ENCODE measurements around the gene DAPK1.

Gene DAPK1

DNA sequence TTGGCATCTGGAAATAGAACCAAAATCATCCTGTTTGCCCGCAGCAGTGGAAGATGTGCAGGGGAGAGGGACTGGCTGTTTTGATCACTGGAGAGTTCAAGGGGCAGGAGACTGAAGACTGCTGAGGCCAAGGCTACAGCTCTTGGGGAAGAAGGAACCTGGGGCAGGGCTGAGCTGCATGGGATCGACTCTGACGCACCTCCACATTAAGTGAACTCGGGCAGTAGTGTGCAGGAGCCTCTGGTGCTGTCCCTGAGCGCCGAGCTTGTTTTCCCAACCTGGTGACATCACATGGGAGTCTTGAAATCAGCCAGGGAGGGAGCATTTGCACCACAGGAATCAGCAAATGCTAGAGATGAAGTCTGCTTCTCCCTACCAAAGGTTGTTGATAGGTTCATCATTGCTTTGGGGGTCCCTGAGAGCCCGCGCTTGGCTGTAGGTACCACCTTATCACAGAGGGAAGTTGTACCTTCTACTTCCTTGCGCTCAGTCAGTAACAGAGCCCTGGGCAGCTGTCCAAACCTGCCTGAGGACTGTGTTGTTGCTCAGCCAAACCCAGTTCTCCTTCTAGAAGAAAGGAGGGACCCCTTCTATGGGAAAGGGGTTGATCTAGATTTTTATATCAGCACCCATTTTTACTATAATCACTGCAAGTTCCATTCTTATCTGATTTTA lies 175.9 kb downstream of the DAPK1 start:
- DNase-seq, result no peak

GRCh38 chr9:87674565-87675299 lies 177.1 kb downstream of the DAPK1 start:
- no peak for DNase-seq

GRCh38 chr9:87675906-87676515 lies 178.3 kb downstream of the DAPK1 start:
- no peak for DNase-seq

GRCh38 chr9:87676976-87677775 lies 179.5 kb downstream of the DAPK1 start:
- no peak for DNase-seq

DNA sequence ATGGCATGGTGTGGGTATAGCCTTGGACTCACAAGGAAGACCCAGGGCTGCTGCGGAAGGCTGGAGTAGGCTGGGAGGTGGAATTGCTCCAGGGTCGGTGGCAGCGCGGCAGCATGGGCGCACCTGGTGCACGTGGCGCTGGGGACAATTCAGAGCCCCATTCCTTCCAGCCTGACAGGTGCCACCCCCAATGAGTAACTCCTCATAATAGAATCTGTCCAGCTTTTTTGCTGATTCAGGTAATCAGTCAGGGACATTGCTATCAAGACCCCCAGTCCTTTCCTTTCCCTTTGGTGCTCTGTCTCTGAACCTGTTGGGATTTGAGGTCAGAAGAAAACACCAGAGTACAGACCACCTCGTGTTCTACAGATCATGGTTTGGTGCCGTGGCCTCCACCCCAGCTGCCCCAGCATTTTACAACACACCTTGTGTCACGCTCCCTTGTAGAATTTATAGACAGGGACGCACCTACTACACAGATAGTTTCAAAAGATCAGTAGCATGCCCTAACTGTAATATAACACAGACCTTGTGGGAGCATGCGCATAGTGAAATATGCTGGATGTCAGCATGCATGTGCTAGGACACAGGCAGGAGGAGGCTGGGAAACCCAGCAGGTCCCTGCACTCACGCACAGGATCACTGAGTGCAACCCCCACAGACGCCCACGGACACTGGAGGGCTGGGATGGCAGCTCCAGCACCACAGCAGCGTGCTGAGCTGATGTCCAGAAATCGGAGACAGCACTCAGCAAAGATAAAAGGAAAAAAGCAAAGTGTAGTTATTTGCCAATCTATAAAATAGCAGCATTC lies 180.3 kb downstream of the DAPK1 start:
- DNase-seq, result no peak

DNA sequence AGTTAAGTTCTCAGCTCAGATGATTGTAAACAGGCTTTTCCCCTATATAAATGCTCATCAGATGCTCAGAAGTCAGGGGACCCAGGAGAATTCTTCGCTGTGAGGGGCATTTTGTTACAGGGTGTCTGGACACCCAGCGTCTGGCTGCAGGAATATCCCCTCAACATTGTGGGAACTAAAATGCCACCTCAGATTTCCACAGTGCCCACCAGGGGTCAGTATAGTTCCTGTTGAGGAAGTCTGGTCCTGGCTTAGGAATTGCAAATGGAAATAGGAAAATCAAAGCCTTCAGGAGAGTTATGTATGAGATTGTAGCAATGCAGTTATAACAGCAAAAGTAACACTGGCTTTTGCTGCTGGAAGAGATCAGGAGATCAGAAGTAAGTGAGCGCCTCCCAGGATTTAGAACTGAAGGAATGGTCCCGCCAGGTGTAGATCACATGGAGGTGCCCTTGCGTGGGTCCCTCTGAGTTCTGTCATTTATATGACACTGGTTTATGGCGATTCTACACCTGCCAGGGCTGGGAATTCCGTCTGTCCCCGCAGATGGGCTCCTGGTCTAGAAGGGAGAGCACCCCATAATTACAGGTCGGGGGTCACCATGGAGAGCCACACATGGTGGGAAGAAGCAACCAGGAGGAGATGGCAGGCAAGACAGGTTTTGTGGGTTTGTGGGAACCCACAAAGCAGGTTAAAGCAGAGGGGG lies 181.1 kb downstream of the DAPK1 start:
- DNase-seq, result peak; percentile 37

GRCh38 chr9:87681271-87682061 lies 183.8 kb downstream of the DAPK1 start:
- no peak for DNase-seq

DNA sequence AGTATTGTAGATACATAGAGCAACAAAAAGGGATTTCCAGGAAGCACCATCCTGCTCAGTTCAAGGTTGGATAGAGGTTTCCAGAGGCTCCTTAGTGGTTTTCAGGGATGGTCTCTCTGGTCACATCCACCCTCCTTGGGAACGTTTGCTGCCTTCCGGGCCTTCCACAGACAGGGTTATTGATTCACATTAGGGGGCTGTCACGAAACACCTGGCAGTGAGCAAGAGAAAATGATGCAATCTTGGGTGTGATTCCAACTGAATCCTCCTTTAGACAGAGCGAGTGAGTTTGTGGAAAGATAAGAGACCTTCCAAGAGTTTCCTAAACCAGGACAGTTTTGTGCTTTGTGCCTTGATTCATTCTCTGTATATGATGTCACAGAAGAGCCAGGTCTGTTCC lies 184.4 kb downstream of the DAPK1 start:
- no peak for DNase-seq

- DNase-seq, result no peak
Observed at GRCh38 chr9:87682618-87683017, 185.0 kb downstream of the DAPK1 start.

DNA sequence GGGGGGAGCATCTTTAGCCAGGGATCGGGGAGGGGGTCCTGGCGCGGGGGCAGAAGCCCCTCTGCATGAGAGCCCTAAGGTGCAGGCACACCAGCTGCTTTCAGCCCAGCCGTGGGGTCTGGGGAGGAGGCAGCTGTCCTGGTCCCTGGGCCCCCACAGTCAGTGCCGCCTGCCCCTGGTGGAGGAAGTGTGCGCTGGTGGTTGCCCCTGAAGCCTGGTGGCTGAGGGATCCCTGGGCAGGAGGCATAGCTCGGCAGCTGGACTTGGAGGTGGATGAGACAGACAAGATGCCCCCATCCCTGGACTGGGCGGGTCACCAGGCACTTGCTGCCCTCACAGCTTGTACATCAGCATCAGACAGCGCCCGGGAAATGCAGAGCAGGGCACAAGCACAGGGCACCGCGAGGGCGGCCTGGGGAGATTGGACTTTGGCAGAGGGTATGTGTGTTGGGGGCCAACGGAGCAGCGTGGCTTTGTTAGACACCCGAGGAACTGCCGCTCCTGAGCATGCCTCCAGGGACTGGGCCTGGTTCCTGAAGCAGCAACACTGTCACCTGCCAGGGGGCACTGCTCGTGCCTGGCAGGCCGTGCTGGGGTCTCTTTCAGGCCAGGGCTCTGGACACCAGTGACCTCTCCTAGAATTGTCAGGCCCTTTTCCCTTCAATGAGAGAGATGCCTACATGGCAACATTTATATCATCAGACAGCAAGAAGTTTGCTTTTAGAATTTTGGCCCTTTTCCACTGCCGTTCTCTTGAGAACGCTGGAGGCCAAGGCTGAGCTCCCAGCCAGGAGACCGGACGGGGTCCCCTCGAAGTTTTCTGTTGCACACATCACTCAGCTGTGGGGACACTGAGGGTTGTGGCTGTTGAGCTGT lies 186.3 kb downstream of the DAPK1 start:
- no peak for DNase-seq

GRCh38 chr9:87684627-87685219 lies 187.1 kb downstream of the DAPK1 start:
- DNase-seq, result no peak

DNA sequence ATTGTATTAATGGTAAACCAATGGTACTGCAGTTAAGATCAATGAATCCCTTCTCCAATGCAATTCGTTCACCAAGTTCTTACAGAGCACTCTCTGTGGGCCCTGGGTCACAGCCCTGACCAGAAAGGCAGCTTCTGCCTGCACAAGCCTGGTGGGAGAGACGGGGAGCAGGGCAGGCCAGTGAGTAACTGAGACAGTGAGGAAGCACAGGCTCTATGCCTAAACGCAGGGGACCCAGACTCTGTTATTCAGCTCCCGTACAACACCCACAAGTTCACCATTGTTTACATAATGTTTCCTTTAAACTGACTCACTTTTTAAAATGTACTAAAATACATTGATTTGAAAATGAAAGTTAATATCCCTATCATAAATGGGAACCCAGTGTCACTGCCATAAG lies 187.8 kb downstream of the DAPK1 start:
- no peak for DNase-seq

- DNase-seq, result no peak
Observed at GRCh38 chr9:87685871-87686519, 188.3 kb downstream of the DAPK1 start.

DNA sequence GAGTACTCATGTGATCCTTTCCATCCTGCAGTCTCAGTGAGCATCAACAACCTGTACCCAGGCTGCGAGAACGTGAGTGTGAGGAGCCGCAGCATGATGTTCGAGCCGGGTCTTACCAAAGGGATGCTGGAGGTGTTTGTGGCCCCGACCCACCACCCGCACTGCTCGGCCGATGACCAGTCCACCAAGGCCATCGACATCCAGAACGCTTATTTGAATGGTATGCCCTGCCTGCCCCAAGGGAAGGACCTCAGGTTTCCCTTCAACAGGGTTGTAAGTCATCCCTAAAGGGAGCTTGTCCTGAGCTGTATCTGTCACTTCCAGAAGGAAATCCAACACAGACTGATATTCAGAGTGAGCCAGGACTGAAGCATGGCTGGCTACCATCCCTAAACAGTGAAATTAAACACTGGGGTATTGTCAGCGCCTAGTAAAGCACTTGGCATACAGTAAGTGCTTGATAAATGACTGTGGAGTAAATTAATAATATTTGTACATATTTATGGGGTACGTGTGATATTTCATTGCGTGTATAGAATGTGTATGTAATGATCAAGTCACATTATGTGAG lies 188.9 kb downstream of the DAPK1 start:
- no peak for DNase-seq

DNA sequence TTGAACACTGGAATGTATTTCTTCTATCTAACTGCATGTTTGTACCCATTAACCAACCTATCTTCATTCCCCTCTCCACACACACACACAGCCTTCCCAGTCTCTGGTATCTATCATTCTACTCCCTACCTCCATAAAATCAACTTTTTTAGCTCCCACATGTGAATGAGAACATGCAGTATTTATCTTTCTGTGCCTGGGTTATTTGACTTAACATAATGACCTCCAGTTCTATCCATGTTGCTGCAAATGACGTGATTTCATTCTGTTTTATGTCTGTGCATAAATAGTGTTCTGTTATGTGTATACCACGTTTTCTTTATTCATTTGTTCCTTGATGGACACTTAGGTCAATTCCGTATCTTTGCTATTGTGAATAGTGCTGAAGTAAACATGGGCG lies 189.5 kb downstream of the DAPK1 start:
- no peak for DNase-seq

DNA sequence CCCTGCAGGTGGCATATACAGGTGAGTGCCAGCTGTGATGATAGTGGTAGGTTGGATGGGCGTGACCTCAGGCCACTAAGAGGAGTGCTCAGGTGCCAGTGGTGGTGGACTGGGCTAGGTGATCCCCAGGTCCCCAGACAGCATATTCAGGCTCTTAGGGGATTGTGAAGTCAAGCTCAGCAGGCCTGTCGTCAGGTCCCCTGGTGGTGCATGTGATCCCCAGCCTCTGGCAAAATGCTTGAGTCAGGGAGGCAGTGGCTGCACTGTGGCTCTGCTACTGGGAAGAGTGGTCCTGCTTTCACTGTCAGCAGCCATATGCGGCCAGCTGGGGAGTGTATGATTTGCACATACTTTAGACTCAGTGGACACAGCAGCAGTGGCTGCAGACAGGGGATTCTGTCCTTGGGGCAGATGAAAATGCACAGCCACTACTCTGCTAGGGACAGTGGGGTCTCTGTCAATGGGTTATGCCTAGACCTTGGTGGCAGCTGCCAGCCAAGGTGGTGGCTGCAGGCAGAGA lies 196.6 kb downstream of the DAPK1 start:
- DNase-seq, result no peak

DNA sequence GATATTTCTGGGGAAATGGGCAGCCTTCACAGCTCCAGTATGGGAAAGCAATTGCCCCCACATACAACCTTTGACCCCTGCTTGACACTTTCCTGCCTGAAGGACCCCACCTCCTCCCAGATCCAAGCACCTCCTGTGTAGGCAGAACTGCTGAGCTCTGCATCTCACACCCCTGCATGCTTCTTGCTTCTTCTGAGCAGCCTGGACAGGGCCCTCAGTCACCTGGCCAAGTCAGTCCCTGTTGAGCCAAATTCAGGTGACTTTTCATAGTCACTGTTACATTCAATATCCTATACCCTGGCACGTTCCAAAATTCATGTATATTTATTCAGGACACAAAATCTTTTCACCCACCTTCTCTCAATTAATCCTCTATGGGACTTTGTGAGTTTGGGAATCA lies 197.9 kb downstream of the DAPK1 start:
- DNase-seq, result no peak

GRCh38 chr9:87696641-87697040 lies 199.0 kb downstream of the DAPK1 start:
- no peak for DNase-seq
